Measurements from ENCODE around the gene NUDT6.

Gene NUDT6

DNA sequence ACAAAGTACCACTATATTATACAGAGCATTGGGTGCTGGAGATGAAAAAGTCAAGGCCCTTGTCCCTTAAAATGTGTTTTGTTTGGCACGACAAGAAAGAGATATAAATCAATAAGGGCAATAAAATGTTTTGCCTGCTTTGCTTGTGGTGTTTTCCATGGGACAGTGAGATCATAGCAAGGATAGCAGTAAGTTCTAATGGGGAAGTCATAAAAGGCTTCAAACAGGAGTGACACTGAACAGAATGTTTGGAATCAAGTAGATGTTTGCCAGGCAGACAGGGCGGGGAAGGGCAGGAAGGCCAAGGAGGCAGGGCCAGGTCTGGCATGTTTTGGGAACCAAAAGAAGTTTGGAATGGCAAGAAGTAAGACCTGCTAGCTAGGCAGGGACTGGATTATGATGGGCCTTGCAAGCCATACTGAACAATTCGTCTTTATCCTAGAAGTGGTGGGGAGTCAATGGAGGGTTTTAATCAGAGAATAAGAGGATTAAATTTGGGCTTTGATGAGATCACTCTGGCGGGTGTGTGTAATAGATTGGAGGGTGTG, 79.3 kb downstream of the NUDT6 start:
- H3K36me3 ChIP-seq = no peaks in the 10 kb centered on the region
- no peaks in the 10 kb centered on the region for H3K4me1 ChIP-seq (ENCODE audit: control insufficient read depth in 1 of 2, insufficient read depth in 1 of 2, low read depth in 1 of 2, low read length in 1 of 2)
- H3K27me3 ChIP-seq = peaks cover 9% of the 10 kb centered on the region
- no peak overlapping the region for H3K27ac ChIP-seq
- no peaks in the 10 kb centered on the region for H3K9me3 ChIP-seq
- H3K4me3 ChIP-seq (ENCODE audit: low read depth in 1 of 2, low read length in 1 of 2) = no peak overlapping the region
- TF ChIP-seq, protein P1, sequence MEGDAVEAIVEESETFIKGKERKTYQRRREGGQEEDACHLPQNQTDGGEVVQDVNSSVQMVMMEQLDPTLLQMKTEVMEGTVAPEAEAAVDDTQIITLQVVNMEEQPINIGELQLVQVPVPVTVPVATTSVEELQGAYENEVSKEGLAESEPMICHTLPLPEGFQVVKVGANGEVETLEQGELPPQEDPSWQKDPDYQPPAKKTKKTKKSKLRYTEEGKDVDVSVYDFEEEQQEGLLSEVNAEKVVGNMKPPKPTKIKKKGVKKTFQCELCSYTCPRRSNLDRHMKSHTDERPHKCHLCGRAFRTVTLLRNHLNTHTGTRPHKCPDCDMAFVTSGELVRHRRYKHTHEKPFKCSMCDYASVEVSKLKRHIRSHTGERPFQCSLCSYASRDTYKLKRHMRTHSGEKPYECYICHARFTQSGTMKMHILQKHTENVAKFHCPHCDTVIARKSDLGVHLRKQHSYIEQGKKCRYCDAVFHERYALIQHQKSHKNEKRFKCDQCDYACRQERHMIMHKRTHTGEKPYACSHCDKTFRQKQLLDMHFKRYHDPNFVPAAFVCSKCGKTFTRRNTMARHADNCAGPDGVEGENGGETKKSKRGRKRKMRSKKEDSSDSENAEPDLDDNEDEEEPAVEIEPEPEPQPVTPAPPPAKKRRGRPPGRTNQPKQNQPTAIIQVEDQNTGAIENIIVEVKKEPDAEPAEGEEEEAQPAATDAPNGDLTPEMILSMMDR (IDR thresholded peaks at IDR 0.05) = no peak

All from neutrophil (primary cell).